ENCODE results near the gene ADAMTS17.

The ADAMTS17 gene

GRCh38 chr15:100311833-100312476, 29.8 kb downstream of the ADAMTS17 start:
- DNase-seq (ENCODE audit: low read depth): no peak
- H3K4me3 ChIP-seq (ENCODE audit: low read depth, low read length): no peak overlapping the region

GRCh38 chr15:100311154-100311625, 30.6 kb downstream of the ADAMTS17 start:
- no peak overlapping the region for H3K4me3 ChIP-seq (ENCODE audit: low read depth, low read length)
- DNase-seq (ENCODE audit: low read depth): no peak

GRCh38 chr15:100310513-100311153, 31.1 kb downstream of the ADAMTS17 start:
- H3K4me3 ChIP-seq (ENCODE audit: low read depth, low read length): no peak overlapping the region

GRCh38 chr15:100310041-100310405, 31.8 kb downstream of the ADAMTS17 start:
- DNase-seq (ENCODE audit: low read depth): no peak
- no peak overlapping the region for H3K4me3 ChIP-seq (ENCODE audit: low read depth, low read length)

More at GRCh38 chr15:100310513-100311153, 31.1 kb downstream of the ADAMTS17 start:
- no peak for DNase-seq (ENCODE audit: low read depth)

- no peak for DNase-seq (ENCODE audit: low read depth)
- H3K4me3 ChIP-seq (ENCODE audit: low read depth, low read length): no peak overlapping the region
These were observed 32.4 kb downstream of the ADAMTS17 start for GRCh38 chr15:100309109-100310040.

GRCh38 chr15:100308608-100309007, 33.2 kb downstream of the ADAMTS17 start:
- DNase-seq (ENCODE audit: low read depth): no peak

GRCh38 chr15:100308213-100308600, 33.6 kb downstream of the ADAMTS17 start:
- H3K4me3 ChIP-seq (ENCODE audit: low read depth, low read length): no peak overlapping the region
- no peak for DNase-seq (ENCODE audit: low read depth)

More at GRCh38 chr15:100308608-100309007, 33.2 kb downstream of the ADAMTS17 start:
- no peak overlapping the region for H3K4me3 ChIP-seq (ENCODE audit: low read depth, low read length)

GRCh38 chr15:100307241-100308212, 34.2 kb downstream of the ADAMTS17 start:
- no peak overlapping the region for H3K4me3 ChIP-seq (ENCODE audit: low read depth, low read length)
- DNase-seq (ENCODE audit: low read depth): no peak

GRCh38 chr15:100306098-100306497, 35.7 kb downstream of the ADAMTS17 start:
- no peak overlapping the region for H3K4me3 ChIP-seq (ENCODE audit: low read depth, low read length)
- no peak for DNase-seq (ENCODE audit: low read depth)

- no peak overlapping the region for H3K4me3 ChIP-seq (ENCODE audit: low read depth, low read length)
- DNase-seq (ENCODE audit: low read depth): no peak
These were observed 39.8 kb downstream of the ADAMTS17 start for GRCh38 chr15:100301910-100302431.

GRCh38 chr15:100298257-100298656, 43.5 kb downstream of the ADAMTS17 start:
- DNase-seq (ENCODE audit: low read depth): no peak

GRCh38 chr15:100297812-100298211, 44.0 kb downstream of the ADAMTS17 start:
- DNase-seq (ENCODE audit: low read depth): no peak
- H3K4me3 ChIP-seq (ENCODE audit: low read depth, low read length): no peak overlapping the region

More at GRCh38 chr15:100298257-100298656, 43.5 kb downstream of the ADAMTS17 start:
- H3K4me3 ChIP-seq (ENCODE audit: low read depth, low read length): no peak overlapping the region

- DNase-seq (ENCODE audit: low read depth): no peak
- no peak overlapping the region for H3K4me3 ChIP-seq (ENCODE audit: low read depth, low read length)
These were observed 45.7 kb downstream of the ADAMTS17 start for GRCh38 chr15:100295939-100296565.

- DNase-seq (ENCODE audit: low read depth): no peak
- H3K4me3 ChIP-seq (ENCODE audit: low read depth, low read length): no peak overlapping the region
These were observed 49.8 kb downstream of the ADAMTS17 start for GRCh38 chr15:100292010-100292409.

- no peak for DNase-seq (ENCODE audit: low read depth)
- H3K4me3 ChIP-seq (ENCODE audit: low read depth, low read length): no peak overlapping the region
These were observed 50.7 kb downstream of the ADAMTS17 start for GRCh38 chr15:100291106-100291505.

- DNase-seq (ENCODE audit: low read depth): no peak
- H3K4me3 ChIP-seq (ENCODE audit: low read depth, low read length): no peak overlapping the region
These were observed 56.0 kb downstream of the ADAMTS17 start for GRCh38 chr15:100285641-100286295.

GRCh38 chr15:100284701-100285100, 57.1 kb downstream of the ADAMTS17 start:
- DNase-seq (ENCODE audit: low read depth): no peak

GRCh38 chr15:100284191-100284590, 57.6 kb downstream of the ADAMTS17 start:
- H3K4me3 ChIP-seq (ENCODE audit: low read depth, low read length): no peak overlapping the region
- DNase-seq (ENCODE audit: low read depth): no peak

More at GRCh38 chr15:100284701-100285100, 57.1 kb downstream of the ADAMTS17 start:
- no peak overlapping the region for H3K4me3 ChIP-seq (ENCODE audit: low read depth, low read length)

Data from skeletal muscle cell (primary cell).